CD8-positive, alpha-beta memory T cell (primary cell): Measurements from ENCODE around the gene PAX5. TPM values are rescaled to one million over a fixed set of nuclear protein-coding genes. Genes with fewer than 3 reads are reported as not detected.

Experiments
- CTCF ChIA-PET: fragments of 350-600 bp; sonication (Branson Sonifier 250); formaldehyde crosslinking; loops from one replicate; lab custom pipeline; 2021; ENCODE audit warnings: antibody characterized with exemption; lab: Charles Lee
- POLR2A ChIA-PET: fragments of 350-600 bp; sonication (Branson Sonifier 250); formaldehyde crosslinking; loops from one replicate; lab custom pipeline; 2021; ENCODE audit warnings: antibody characterized with exemption; lab: Charles Lee
- DNase-seq, 5 donors: peaks; one replicate each; pipeline versions ENCODE4 v3.0.0 to v3.0.0-alpha.2; 2020 to 2022; ENCODE audit warnings: mixed read lengths in 1 of 5
- H3K27ac ChIP-seq: one replicate; pipeline ENCODE4 v1.7.0; 2013; ENCODE audit warnings: low read depth, mild to moderate bottlenecking, low read length, moderate library complexity
- H3K27me3 ChIP-seq: 2 replicates; pipeline ENCODE4 v1.7.0; 2013; ENCODE audit warnings: low read length, mild to moderate bottlenecking; ENCODE audit not compliant: insufficient read depth, poor library complexity, severe bottlenecking
- H3K36me3 ChIP-seq: 2 replicates; pipeline ENCODE4 v1.7.0; 2013; ENCODE audit warnings: mild to moderate bottlenecking, low read length, moderate library complexity; ENCODE audit not compliant: insufficient read depth
- H3K4me1 ChIP-seq: 2 replicates; pipeline ENCODE4 v1.7.0; 2013; ENCODE audit warnings: mild to moderate bottlenecking, low read length, moderate library complexity; ENCODE audit not compliant: insufficient read depth
- H3K4me3 ChIP-seq: 2 replicates; pipeline ENCODE4 v1.7.0; 2013; ENCODE audit warnings: mild to moderate bottlenecking, low read length
- H3K9me3 ChIP-seq: 2 replicates; pipeline ENCODE4 v1.7.0; 2013; ENCODE audit warnings: mild to moderate bottlenecking, low read length
- H3K27ac Mint-ChIP-seq, 8 donors: one replicate each; pipeline ENCODE4 v1.8.0; 2020 to 2021; ENCODE audit warnings: mixed read lengths in 8 of 8, mild to moderate bottlenecking in 6 of 8, inconsistent platforms in 3 of 8, moderate library complexity in 3 of 8
- H3K27me3 Mint-ChIP-seq, 2 donors: one replicate each; pipeline ENCODE4 v1.8.0; 2020 to 2021; ENCODE audit warnings: mixed read lengths in 2 of 2, mild to moderate bottlenecking in 1 of 2, moderate library complexity in 1 of 2
- H3K36me3 Mint-ChIP-seq, 3 donors: one replicate each; pipeline ENCODE4 v1.8.0; 2020 to 2021; ENCODE audit warnings: mixed read lengths in 3 of 3, inconsistent platforms in 1 of 3, mild to moderate bottlenecking in 1 of 3
- H3K4me1 Mint-ChIP-seq, 3 donors: one replicate each; pipeline ENCODE4 v1.8.0; 2020 to 2021; ENCODE audit warnings: mixed read lengths in 3 of 3, inconsistent platforms in 1 of 3, mild to moderate bottlenecking in 1 of 3
- H3K4me3 Mint-ChIP-seq, 7 donors: one replicate each; pipeline ENCODE4 v1.8.0; 2020 to 2021; ENCODE audit warnings: mixed read lengths in 7 of 7, mild to moderate bottlenecking in 6 of 7, moderate library complexity in 4 of 7, inconsistent platforms in 2 of 7
- H3K9me3 Mint-ChIP-seq, 5 donors: one replicate each; pipeline ENCODE4 v1.8.0; 2020 to 2022; ENCODE audit warnings: mixed read lengths in 5 of 5, mild to moderate bottlenecking in 3 of 5, moderate library complexity in 2 of 5, inconsistent platforms in 1 of 5
- polyA plus RNA-seq: library from polyadenylated mRNA; unstranded; fragments of 300-500 nt; fragmentation: Illumina TruSeq; gene quantifications from one replicate; pipeline ENCODE4 v1.2.3, GENCODE V29; 2021
- total RNA-seq, 2 experiments: library from RNA; stranded (reverse); gene quantifications; one replicate each; pipeline ENCODE4 v1.2.3, GENCODE V29; 2021

PAX5 gene
- total and polyA plus RNA-seq, 3 experiments from 2014 or later: 0.18 to 0.29 TPM; not detected in 1

GRCh38 chr9:36881743-36882441, 152.2 kb downstream of the PAX5 start:
- no peak overlapping the region for H3K27ac ChIP-seq
- POLR2A ChIA-PET: no interaction called here
- H3K27me3 ChIP-seq: no peaks in the 10 kb centered on the region
- H3K4me3 Mint-ChIP-seq: no peak overlapping the region
- peaks cover 0 to 2% (median 0%) of the 10 kb centered on the region in 3 donors for H3K36me3 Mint-ChIP-seq
- CTCF ChIA-PET: interaction anchor here (1.5 kb wide), 1 partner anchor 9 kb away, joined by 7 read pairs; no protein-coding TSS in a partner anchor
- no peaks in the 10 kb centered on the region for H3K4me1 Mint-ChIP-seq
- H3K9me3 Mint-ChIP-seq: peaks cover 0 to 4% (median 0%) of the 10 kb centered on the region in 5 donors
- no peaks in the 10 kb centered on the region for H3K9me3 ChIP-seq
- H3K27ac Mint-ChIP-seq: no peak overlapping the region
- no peak overlapping the region for H3K4me3 ChIP-seq
- peaks cover 8 to 27% of the 10 kb centered on the region in 2 donors for H3K27me3 Mint-ChIP-seq
- no peaks in the 10 kb centered on the region for H3K4me1 ChIP-seq
- H3K36me3 ChIP-seq: no peaks in the 10 kb centered on the region
- no peak for DNase-seq

- Histone ChIP-seq H3K4me3 (no peak overlapping the region), H3K4me1 (no peaks in the 10 kb centered on the region), H3K9me3 (no peaks in the 10 kb centered on the region), H3K27me3 (no peaks in the 10 kb centered on the region), H3K36me3 (no peaks in the 10 kb centered on the region), H3K27ac (no peak overlapping the region)
- Mint-ChIP-seq H3K9me3 (peaks cover 0 to 4% (median 0%) of the 10 kb centered on the region in 5 donors), H3K4me3 (no peak overlapping the region), H3K36me3 (peaks cover 0 to 2% (median 0%) of the 10 kb centered on the region in 3 donors), H3K4me1 (no peaks in the 10 kb centered on the region), H3K27ac (no peak overlapping the region), H3K27me3 (peaks cover 8 to 23% of the 10 kb centered on the region in 2 donors)
- DNase-seq: no peak
- POLR2A ChIA-PET: no interaction called here
- CTCF ChIA-PET: interaction anchor here (1.5 kb wide), 1 partner anchor 8 kb away, joined by 7 read pairs; no protein-coding TSS in a partner anchor
Observed at GRCh38 chr9:36881316-36881715, 152.8 kb downstream of the PAX5 start.

GRCh38 chr9:36880075-36880474, 154.0 kb downstream of the PAX5 start:
- H3K9me3 ChIP-seq: no peaks in the 10 kb centered on the region
- no peak overlapping the region for H3K4me3 ChIP-seq
- H3K27ac ChIP-seq: no peak overlapping the region
- H3K27me3 ChIP-seq: no peaks in the 10 kb centered on the region
- H3K4me1 ChIP-seq: no peaks in the 10 kb centered on the region
- DNase-seq: no peak
- no peaks in the 10 kb centered on the region for H3K4me1 Mint-ChIP-seq
- no peaks in the 10 kb centered on the region for H3K36me3 ChIP-seq
- ChIA-PET POLR2A (no interaction called here), CTCF (no interaction called here)
- H3K9me3 Mint-ChIP-seq: peaks cover 0 to 4% (median 0%) of the 10 kb centered on the region in 5 donors
- no peak overlapping the region for H3K4me3 Mint-ChIP-seq
- no peak overlapping the region for H3K27ac Mint-ChIP-seq
- peaks cover 0 to 2% (median 0%) of the 10 kb centered on the region in 3 donors for H3K36me3 Mint-ChIP-seq
- H3K27me3 Mint-ChIP-seq: peaks cover 8 to 17% of the 10 kb centered on the region in 2 donors

GRCh38 chr9:36878986-36879982, 154.8 kb downstream of the PAX5 start:
- Histone ChIP-seq H3K9me3 (no peaks in the 10 kb centered on the region), H3K36me3 (no peaks in the 10 kb centered on the region), H3K27me3 (no peaks in the 10 kb centered on the region), H3K4me1 (no peaks in the 10 kb centered on the region), H3K27ac (no peak overlapping the region), H3K4me3 (no peak overlapping the region)
- no peak overlapping the region for H3K4me3 Mint-ChIP-seq
- peaks cover 0 to 2% (median 0%) of the 10 kb centered on the region in 5 donors for H3K9me3 Mint-ChIP-seq
- ChIA-PET POLR2A (no interaction called here), CTCF (no interaction called here)
- H3K36me3 Mint-ChIP-seq: peaks cover 0 to 2% (median 0%) of the 10 kb centered on the region in 3 donors
- no peak overlapping the region for H3K27ac Mint-ChIP-seq
- DNase-seq: peak in 1 of 5 donors; percentile 21
- H3K27me3 Mint-ChIP-seq: peaks cover 8 to 14% of the 10 kb centered on the region in 2 donors
- no peaks in the 10 kb centered on the region for H3K4me1 Mint-ChIP-seq

- H3K27ac Mint-ChIP-seq: no peak overlapping the region
- DNase-seq: no peak
- no peak overlapping the region for H3K4me3 Mint-ChIP-seq
- peaks cover 0 to 3% (median 0%) of the 10 kb centered on the region in 3 donors for H3K4me1 Mint-ChIP-seq
- Histone ChIP-seq H3K27me3 (no peaks in the 10 kb centered on the region), H3K27ac (no peak overlapping the region), H3K36me3 (no peaks in the 10 kb centered on the region), H3K9me3 (no peaks in the 10 kb centered on the region), H3K4me3 (no peak overlapping the region), H3K4me1 (no peaks in the 10 kb centered on the region)
- H3K27me3 Mint-ChIP-seq: peaks cover 2 to 5% of the 10 kb centered on the region in 2 donors
- H3K36me3 Mint-ChIP-seq: no peaks in the 10 kb centered on the region
- no peaks in the 10 kb centered on the region for H3K9me3 Mint-ChIP-seq
- POLR2A ChIA-PET: no interaction called here
- CTCF ChIA-PET: no interaction called here
Observed at GRCh38 chr9:36877239-36877638, 156.8 kb downstream of the PAX5 start.

DNA sequence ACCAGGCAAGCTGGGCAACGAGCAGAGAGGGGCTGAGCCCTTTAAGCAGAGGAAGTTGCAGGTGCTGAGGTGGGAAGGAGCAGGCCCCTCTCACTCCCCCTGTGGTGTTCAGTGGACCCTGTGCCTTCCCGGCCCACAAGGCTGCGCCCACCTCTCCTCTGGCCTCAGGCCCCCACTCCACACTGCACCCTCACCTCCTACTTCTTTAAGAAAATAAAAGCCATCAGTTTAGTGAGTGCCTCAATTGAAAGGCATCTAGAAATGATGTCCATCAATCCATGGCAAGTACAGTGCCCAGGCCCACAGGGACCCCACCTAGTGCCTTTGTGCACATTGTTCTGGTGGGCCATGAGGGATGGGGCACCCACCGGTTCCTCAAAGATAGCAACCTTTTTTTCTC, 158.0 kb downstream of the PAX5 start:
- Histone ChIP-seq H3K9me3 (no peaks in the 10 kb centered on the region), H3K4me1 (no peaks in the 10 kb centered on the region), H3K36me3 (no peaks in the 10 kb centered on the region), H3K4me3 (no peak overlapping the region), H3K27me3 (no peaks in the 10 kb centered on the region), H3K27ac (no peak overlapping the region)
- Mint-ChIP-seq H3K9me3 (no peaks in the 10 kb centered on the region), H3K4me1 (peaks cover 0 to 3% (median 0%) of the 10 kb centered on the region in 3 donors), H3K4me3 (no peak overlapping the region), H3K27me3 (peaks cover 2 to 5% of the 10 kb centered on the region in 2 donors), H3K36me3 (no peaks in the 10 kb centered on the region), H3K27ac (no peak overlapping the region)
- ChIA-PET POLR2A (no interaction called here), CTCF (no interaction called here)
- DNase-seq: no peak

GRCh38 chr9:36874921-36875320, 159.1 kb downstream of the PAX5 start:
- Mint-ChIP-seq H3K4me1 (peaks cover 0 to 3% (median 0%) of the 10 kb centered on the region in 3 donors), H3K27me3 (peaks cover 2 to 5% of the 10 kb centered on the region in 2 donors), H3K27ac (no peak overlapping the region), H3K9me3 (no peaks in the 10 kb centered on the region), H3K36me3 (no peaks in the 10 kb centered on the region), H3K4me3 (no peak overlapping the region)
- Histone ChIP-seq H3K4me1 (no peaks in the 10 kb centered on the region), H3K9me3 (no peaks in the 10 kb centered on the region), H3K36me3 (no peaks in the 10 kb centered on the region), H3K27me3 (no peaks in the 10 kb centered on the region), H3K4me3 (no peak overlapping the region), H3K27ac (no peak overlapping the region)
- CTCF ChIA-PET: interaction anchor here (2.5 kb wide), 1 partner anchor 34 kb away, joined by 8 read pairs; no protein-coding TSS in a partner anchor
- DNase-seq: no peak
- POLR2A ChIA-PET: no interaction called here
